Keratinocyte (primary cell): ENCODE measurements around the gene KDM6B.

Source experiments
- EZH2 ChIP-seq: IDR thresholded peaks from one replicate; pipeline ENCODE4 v1.6.1; 2012; ENCODE audit warnings: inconsistent platforms, mild to moderate bottlenecking, low read length, moderate library complexity
- TF ChIP-seq, protein P1 (sequence below), 3 experiments: IDR thresholded peaks in 1 of 3; conservative IDR thresholded peaks in 1 of 3; optimal IDR thresholded peaks in 1 of 3; 2 replicates in 2 of 3; 3 replicates in 1 of 3; pipeline versions ENCODE3 to v1.5.1; 2011; ENCODE audit warnings: low read length in 3 of 3, mild to moderate bottlenecking in 3 of 3, moderate library complexity in 2 of 3, control low read depth in 1 of 3, inconsistent platforms in 1 of 3; ENCODE audit not compliant: insufficient read depth in 2 of 3; ENCODE audit errors: extremely low read depth in 1 of 3

DNA sequence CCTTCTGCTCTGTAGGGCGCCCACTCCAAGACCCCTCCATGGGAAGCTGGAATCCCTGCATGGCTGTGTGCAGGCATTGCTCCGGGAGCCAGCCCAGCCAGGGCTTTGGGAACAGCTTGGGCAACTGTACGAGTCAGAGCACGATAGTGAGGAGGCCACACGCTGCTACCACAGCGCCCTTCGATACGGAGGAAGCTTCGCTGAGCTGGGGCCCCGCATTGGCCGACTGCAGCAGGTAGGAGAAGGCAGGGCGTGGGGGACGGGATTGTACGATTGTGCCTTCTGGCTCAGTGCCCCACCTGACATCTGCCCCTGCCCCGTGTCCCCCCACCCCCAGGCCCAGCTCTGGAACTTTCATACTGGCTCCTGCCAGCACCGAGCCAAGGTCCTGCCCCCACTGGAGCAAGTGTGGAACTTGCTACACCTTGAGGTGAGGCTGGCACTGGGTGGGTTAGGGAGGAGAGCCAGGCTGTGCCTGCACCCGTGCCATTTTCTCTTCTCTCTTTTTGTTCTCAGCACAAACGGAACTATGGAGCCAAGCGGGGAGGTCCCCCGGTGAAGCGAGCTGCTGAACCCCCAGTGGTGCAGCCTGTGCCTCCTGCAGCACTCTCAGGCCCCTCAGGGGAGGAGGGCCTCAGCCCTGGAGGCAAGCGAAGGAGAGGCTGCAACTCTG, 12.2 kb downstream of the KDM6B start:
- TF ChIP-seq, protein P1, sequence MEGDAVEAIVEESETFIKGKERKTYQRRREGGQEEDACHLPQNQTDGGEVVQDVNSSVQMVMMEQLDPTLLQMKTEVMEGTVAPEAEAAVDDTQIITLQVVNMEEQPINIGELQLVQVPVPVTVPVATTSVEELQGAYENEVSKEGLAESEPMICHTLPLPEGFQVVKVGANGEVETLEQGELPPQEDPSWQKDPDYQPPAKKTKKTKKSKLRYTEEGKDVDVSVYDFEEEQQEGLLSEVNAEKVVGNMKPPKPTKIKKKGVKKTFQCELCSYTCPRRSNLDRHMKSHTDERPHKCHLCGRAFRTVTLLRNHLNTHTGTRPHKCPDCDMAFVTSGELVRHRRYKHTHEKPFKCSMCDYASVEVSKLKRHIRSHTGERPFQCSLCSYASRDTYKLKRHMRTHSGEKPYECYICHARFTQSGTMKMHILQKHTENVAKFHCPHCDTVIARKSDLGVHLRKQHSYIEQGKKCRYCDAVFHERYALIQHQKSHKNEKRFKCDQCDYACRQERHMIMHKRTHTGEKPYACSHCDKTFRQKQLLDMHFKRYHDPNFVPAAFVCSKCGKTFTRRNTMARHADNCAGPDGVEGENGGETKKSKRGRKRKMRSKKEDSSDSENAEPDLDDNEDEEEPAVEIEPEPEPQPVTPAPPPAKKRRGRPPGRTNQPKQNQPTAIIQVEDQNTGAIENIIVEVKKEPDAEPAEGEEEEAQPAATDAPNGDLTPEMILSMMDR (optimal IDR thresholded peaks at IDR 0.05 in 1 of 3, IDR thresholded peaks at IDR 0.05 in 1 of 3, conservative IDR thresholded peaks at IDR 0.05 in 1 of 3; ENCODE audit: extremely low read depth in 1 of 3, insufficient read depth in 2 of 3, low read length in 3 of 3): no peak
- TF ChIP-seq EZH2: no peak
